Measurements from ENCODE around the gene PTX3. TPM values are rescaled to one million over a fixed set of nuclear protein-coding genes. Genes with fewer than 3 reads are reported as not detected.

PTX3 gene
- total and polyA plus RNA-seq, 2 of the 13 experiments (the other 11 are each of a cell fraction or from before 2014, with no cell fraction given) = not detected

DNA sequence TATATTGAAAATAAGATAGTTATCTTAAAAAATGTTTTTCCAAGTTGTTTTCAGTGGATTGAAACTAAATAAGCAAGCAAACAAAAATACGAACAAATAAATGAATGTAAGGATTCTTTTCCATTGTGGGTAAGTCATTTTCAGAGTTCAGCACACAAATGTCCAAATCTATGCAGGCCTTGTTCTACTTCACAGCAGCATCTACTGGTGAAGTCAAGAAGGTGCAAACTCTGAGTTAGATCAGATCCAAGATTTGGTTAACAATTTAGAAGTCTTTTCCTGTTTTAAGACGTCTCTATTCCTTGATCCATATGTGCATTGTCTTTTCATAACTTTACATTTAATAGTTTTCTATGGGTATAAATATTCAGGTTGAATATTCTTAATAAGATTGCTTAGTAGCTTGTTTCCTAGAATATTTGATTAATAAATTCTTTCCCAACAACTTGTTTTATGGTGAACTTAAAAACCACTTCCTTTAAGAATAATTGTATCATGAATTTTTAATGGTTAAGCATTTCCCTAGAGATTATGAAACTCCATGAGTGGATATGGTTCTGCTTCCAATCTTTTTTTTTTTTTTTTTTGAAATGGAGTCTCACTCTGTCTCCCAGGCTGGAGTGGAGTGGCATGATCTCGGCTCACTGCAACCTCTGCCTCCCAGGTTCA lies 10.5 kb downstream of the PTX3 start:
- H3K79me2 ChIP-seq (ENCODE audit: insufficient read depth, low read length) = no peaks in the 10 kb centered on the region
- H3K9me3 ChIP-seq (ENCODE audit: low read length) = no peaks in the 10 kb centered on the region
- no peak for TF ChIP-seq MXD4 (CRISPR knock-in tag; IDR thresholded peaks at IDR 0.05)
- TF ChIP-seq ZNF569 (CRISPR knock-in tag; IDR thresholded peaks at IDR 0.05; ENCODE audit: borderline replicate concordance) = no peak
- no peak for TF ChIP-seq YEATS4 (CRISPR knock-in tag; IDR thresholded peaks at IDR 0.05; ENCODE audit: borderline replicate concordance)
- no peak for TF ChIP-seq ZNF614 (CRISPR knock-in tag; IDR thresholded peaks at IDR 0.05; ENCODE audit: borderline replicate concordance)
- TF ChIP-seq MIER3 (CRISPR knock-in tag; IDR thresholded peaks at IDR 0.05; ENCODE audit: borderline replicate concordance) = no peak
- TF ChIP-seq ZNF572 (CRISPR knock-in tag; IDR thresholded peaks at IDR 0.05) = no peak
- no peak for TF ChIP-seq ZNF274 (CRISPR knock-in tag; IDR thresholded peaks at IDR 0.05)
- no peak for TF ChIP-seq ZFP41 (CRISPR knock-in tag; IDR thresholded peaks at IDR 0.05; ENCODE audit: borderline replicate concordance)
- TF ChIP-seq SNAI1 (CRISPR knock-in tag; IDR thresholded peaks at IDR 0.05; ENCODE audit: borderline replicate concordance) = no peak
- no peak for TF ChIP-seq SMAD3 (CRISPR knock-in tag; IDR thresholded peaks at IDR 0.05)
- no peak for TF ChIP-seq HNRNPL (IDR thresholded peaks at IDR 0.05; ENCODE audit: low read depth, low read length)
- TF ChIP-seq, protein P1, sequence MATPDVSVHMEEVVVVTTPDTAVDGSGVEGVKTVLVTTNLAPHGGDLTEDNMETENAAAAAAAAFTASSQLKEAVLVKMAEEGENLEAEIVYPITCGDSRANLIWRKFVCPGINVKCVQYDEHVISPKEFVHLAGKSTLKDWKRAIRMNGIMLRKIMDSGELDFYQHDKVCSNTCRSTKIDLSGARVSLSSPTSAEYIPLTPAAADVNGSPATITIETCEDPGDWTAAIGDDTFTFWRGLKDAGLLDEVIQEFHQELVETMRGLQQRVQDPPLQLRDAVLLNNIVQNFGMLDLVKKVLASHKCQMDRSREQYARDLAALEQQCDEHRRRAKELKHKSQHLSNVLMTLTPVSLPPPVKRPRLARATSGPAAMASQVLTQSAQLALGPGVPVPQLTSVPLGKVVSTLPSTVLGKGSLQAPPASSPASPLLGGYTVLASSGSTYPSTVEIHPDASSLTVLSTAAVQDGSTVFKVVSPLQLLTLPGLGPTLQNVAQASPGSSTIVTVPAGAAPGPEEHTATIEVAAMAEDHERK (CRISPR knock-in tag; IDR thresholded peaks at IDR 0.05; ENCODE audit: low read depth) = no peak
- TF ChIP-seq KDM1A (CRISPR knock-in tag; IDR thresholded peaks at IDR 0.05) = no peak
- TF ChIP-seq, protein P2, sequence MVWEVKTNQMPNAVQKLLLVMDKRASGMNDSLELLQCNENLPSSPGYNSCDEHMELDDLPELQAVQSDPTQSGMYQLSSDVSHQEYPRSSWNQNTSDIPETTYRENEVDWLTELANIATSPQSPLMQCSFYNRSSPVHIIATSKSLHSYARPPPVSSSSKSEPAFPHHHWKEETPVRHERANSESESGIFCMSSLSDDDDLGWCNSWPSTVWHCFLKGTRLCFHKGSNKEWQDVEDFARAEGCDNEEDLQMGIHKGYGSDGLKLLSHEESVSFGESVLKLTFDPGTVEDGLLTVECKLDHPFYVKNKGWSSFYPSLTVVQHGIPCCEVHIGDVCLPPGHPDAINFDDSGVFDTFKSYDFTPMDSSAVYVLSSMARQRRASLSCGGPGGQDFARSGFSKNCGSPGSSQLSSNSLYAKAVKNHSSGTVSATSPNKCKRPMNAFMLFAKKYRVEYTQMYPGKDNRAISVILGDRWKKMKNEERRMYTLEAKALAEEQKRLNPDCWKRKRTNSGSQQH (CRISPR knock-in tag; IDR thresholded peaks at IDR 0.05; ENCODE audit: low read depth) = no peak
- H3K27me3 ChIP-seq (ENCODE audit: control insufficient read depth in 1 of 2, insufficient read depth in 2 of 2, low read length in 2 of 2) = no peaks in the 10 kb centered on the region
- no peak overlapping the region for H2AFZ ChIP-seq (ENCODE audit: low read length)
- DNase-seq (ENCODE audit: low spot score) = no peak
- H4K20me1 ChIP-seq (ENCODE audit: insufficient read depth, low read length) = no peaks in the 10 kb centered on the region
- 0% methylated on average over 3 of the region's 3 CpGs for WGBS (ENCODE audit: low lambda C conversion rate)
- no peak overlapping the region for H3K27ac ChIP-seq (ENCODE audit: extremely low read length, insufficient read depth, low read length)
- no peak overlapping the region for H3K9ac ChIP-seq (ENCODE audit: insufficient read depth, low read depth, low read length)
- no peaks in the 10 kb centered on the region for H3K36me3 ChIP-seq (replicated peaks in 1 of 2; ENCODE audit: control insufficient read depth in 1 of 2, insufficient read depth in 2 of 2, low read length in 2 of 2)
- intact Hi-C loops (cut with micrococcal nuclease; ENCODE audit: unreplicated experiment) (no loop called here), in situ Hi-C loops (cut with HindIII; ENCODE audit: extremely low pct_ligation_motif_present, low pct_unique_long_range_greater_than_20kb) (no loop called here)
- ATAC-seq = no peak; the same call in 2 of the 3 replicates
- no peaks in the 10 kb centered on the region for H3K4me1 ChIP-seq (ENCODE audit: insufficient read depth, low read length)
- no TSS peak for BruUV-seq (replicated peaks)
- CTCF ChIA-PET (ENCODE audit: low intra/inter-chr PET ratio, low total read pairs) = no interaction called here
- no peak for FAIRE-seq
- no peak overlapping the region for H3K4me2 ChIP-seq (ENCODE audit: low read depth, low read length)
- no peak overlapping the region for H3K4me3 ChIP-seq (replicated peaks in 1 of 3; ENCODE audit: insufficient read depth in 1 of 3, low read depth in 2 of 3, low read length in 3 of 3)
- POLR2A ChIA-PET = no interaction called here
